ENCODE measurements around the gene ZNF280D.

ZNF280D gene

GRCh38 chr15:56749982-56750381 lies 16.7 kb upstream of the ZNF280D start:
- DNase-seq: no peak

GRCh38 chr15:56744701-56745683 lies 11.7 kb upstream of the ZNF280D start:
- no peak for DNase-seq

- no peak for DNase-seq
Observed at GRCh38 chr15:56741541-56741940, 8.2 kb upstream of the ZNF280D start.

- no peak for DNase-seq
Observed at GRCh38 chr15:56739964-56740640, 6.8 kb upstream of the ZNF280D start.

GRCh38 chr15:56739474-56739873 lies 6.2 kb upstream of the ZNF280D start:
- no peak for DNase-seq

GRCh38 chr15:56737791-56738190 lies 4.5 kb upstream of the ZNF280D start:
- DNase-seq: no peak

- DNase-seq: no peak
Observed at GRCh38 chr15:56736881-56737707, 3.8 kb upstream of the ZNF280D start.

- DNase-seq: no peak
Observed at GRCh38 chr15:56736308-56736707, 3.0 kb upstream of the ZNF280D start.

- DNase-seq: no peak
Observed at GRCh38 chr15:56735589-56735988, 2.3 kb upstream of the ZNF280D start.

GRCh38 chr15:56734013-56734635 lies 815 bp upstream of the ZNF280D start:
- DNase-seq: no peak

- peak; percentile 66 for DNase-seq
Observed at GRCh38 chr15:56732886-56733135, 498 bp downstream of the ZNF280D start.

- peak; percentile 65 for DNase-seq
Observed at GRCh38 chr15:56732135-56732885, 999 bp downstream of the ZNF280D start.

- no peak for DNase-seq
Observed at GRCh38 chr15:56731548-56731947, 1.8 kb downstream of the ZNF280D start.

- no peak for DNase-seq
Observed at GRCh38 chr15:56729561-56729960, 3.7 kb downstream of the ZNF280D start.

GRCh38 chr15:56725386-56725785 lies 7.9 kb downstream of the ZNF280D start:
- DNase-seq: no peak

- no peak for DNase-seq
Observed at GRCh38 chr15:56724232-56724631, 9.1 kb downstream of the ZNF280D start.

GRCh38 chr15:56723787-56724186 lies 9.5 kb downstream of the ZNF280D start:
- no peak for DNase-seq

GRCh38 chr15:56719774-56720555 lies 13.3 kb downstream of the ZNF280D start:
- DNase-seq: no peak

- DNase-seq: no peak
Observed at GRCh38 chr15:56719021-56719612, 14.2 kb downstream of the ZNF280D start.

- DNase-seq: no peak
Observed at GRCh38 chr15:56718560-56718959, 14.7 kb downstream of the ZNF280D start.

GRCh38 chr15:56716334-56716733 lies 17.0 kb downstream of the ZNF280D start:
- DNase-seq: no peak

Measured in KG1 (cell line).